Measurements from ENCODE around the gene EHHADH. TPM values are rescaled to one million over a fixed set of nuclear protein-coding genes. Genes with fewer than 3 reads are reported as not detected.

The EHHADH gene
- total RNA-seq, 2 experiments from 2014 or later: 3.8 to 4.0 TPM

Small RNA genes lying within 50 kb of the gene (microRNA-seq; reads per million reads assigned to microRNA genes)
- 2.1 reads per million for gene MIR5588

Other genes with a start within 250 kb of the EHHADH start
- under 1 TPM in 1 of 2 experiments, not detected in 1; 0.07 TPM for gene C3orf70, start 101.0 kb downstream of the EHHADH start, total RNA-seq
- 10 to 100 TPM in 1 of 2 experiments, 1 to 10 TPM in 1; 9.9 to 13.9 TPM for gene MAP3K13, start 109.1 kb upstream of the EHHADH start, total RNA-seq
- 10 to 100 TPM; 16.3 to 20.4 TPM for gene TMEM41A, start 245.0 kb upstream of the EHHADH start, total RNA-seq